GM04503 (cell line): ENCODE measurements around the gene USP1.
A peak's percentile ranks its signal among the peaks of the same experiment; 100 is the strongest.

Experiments used
- DNase-seq: peaks from one replicate; pipeline ENCODE4 v3.0.0-alpha.2; 2012; ENCODE audit warnings: low read depth

USP1 gene, protein sequence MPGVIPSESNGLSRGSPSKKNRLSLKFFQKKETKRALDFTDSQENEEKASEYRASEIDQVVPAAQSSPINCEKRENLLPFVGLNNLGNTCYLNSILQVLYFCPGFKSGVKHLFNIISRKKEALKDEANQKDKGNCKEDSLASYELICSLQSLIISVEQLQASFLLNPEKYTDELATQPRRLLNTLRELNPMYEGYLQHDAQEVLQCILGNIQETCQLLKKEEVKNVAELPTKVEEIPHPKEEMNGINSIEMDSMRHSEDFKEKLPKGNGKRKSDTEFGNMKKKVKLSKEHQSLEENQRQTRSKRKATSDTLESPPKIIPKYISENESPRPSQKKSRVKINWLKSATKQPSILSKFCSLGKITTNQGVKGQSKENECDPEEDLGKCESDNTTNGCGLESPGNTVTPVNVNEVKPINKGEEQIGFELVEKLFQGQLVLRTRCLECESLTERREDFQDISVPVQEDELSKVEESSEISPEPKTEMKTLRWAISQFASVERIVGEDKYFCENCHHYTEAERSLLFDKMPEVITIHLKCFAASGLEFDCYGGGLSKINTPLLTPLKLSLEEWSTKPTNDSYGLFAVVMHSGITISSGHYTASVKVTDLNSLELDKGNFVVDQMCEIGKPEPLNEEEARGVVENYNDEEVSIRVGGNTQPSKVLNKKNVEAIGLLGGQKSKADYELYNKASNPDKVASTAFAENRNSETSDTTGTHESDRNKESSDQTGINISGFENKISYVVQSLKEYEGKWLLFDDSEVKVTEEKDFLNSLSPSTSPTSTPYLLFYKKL

DNA sequence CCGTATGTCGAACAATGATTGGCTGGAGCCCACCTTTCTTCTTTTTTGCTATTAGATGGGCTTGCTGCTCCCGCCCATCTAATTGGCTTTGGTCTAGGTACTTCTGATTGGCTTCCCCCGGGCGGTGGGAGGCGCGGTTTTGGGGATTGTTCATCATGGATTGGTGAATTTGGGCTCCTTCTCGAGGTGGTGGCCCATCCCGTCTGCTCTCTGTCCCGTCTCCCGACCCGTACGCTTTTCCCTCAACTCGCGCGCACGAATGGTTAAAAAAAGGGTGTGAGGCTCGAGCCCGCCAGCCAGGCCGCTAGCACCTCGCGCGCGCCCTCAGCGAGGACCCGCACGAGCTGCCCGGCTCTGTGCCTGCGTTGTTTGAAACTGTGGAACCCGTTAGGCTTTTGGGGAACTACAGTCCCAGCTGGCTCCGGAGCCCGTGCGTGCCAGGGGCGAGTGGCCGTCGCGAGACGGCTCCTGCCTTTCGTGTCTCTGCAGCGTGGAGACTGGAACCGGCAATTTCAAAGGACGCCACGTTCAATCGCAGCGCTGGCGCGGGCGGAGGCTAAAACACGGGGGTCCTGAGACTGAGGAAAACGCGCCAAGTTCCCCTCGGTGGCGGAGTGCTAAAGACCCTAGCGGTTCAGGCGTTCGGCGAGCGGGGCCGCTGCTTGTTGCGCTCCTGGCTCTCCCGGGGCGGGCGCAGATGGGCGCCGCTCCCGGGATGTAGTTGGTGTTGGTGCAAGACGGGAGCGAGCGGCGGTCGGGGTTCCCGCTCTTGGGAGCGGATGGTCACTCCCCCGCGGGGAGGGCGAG lies at the start of gene USP1:
USP1 (plus strand) TSS at position 584 of the 807 bp plus-strand sequence. CDS start 2,819 bp downstream, outside the sequence.
- peak; percentile 99 for DNase-seq

DNA sequence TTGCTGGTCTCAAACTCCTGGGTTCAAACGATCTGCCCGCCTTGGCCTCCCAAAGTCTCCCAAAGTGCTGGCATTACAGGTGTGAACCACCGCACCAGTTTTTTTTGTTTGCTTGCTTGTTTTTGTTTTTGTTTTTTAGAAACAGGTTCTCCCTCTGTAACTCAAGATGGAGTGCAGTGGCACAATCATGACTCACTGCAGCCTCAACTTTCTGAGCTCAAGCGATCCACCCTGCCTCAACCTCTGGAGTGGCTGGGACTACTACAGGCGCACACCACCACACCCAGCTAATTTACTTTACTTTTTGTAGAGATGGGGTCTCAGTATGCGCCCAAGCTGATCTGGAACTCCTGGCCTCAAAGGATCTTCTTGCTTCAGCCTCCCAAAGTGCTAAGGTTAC lies 47.3 kb upstream of the USP1 start:
- DNase-seq = no peak

DNA sequence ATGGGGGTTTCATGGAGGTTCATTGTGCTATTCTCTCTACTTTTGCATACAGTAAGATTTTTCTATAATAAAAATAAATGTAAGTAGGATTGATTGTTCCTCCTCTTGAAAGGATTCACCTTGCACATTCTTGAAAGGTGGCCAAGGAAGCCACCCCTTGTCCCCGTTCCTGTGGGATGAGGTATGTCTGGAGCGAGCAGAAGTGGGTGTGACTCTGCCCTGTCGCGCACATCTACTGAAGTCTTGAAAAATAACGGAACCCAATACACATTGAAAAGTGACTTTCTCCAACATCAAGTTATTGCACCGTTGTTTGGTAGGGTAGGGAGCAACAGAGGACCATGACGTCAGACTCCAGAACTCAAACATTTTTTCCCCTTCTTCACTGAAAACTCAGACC lies 46.8 kb upstream of the USP1 start:
- DNase-seq = no peak

DNA sequence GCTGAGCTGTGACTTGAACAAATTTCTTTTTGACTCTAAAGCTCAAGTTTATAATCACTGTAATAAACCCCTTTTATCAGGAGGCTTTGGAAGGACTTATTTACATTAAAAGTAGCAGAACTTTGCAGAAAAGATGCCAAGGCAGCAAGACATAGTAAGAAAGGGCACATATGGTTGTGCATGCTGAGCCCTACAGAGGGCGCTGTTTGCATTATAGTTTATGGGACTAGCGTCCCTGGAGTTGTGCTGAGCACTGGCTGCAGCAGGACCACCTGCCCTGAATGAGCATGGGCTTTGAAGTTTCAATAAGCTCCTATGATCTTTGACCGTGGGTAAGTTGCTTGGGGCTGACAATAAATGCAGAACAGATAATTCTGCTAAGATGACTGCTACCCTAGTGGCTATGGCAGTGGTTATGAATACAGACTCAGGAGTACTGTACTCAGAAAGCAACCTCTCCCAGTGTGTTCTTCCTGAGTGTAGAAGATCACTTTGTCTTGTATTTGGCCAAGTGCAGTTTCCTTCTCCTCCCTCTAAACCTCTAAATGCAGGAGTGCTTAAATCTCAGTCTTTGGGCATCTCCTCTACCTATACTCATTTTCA lies 45.4 kb upstream of the USP1 start:
- no peak for DNase-seq

DNA sequence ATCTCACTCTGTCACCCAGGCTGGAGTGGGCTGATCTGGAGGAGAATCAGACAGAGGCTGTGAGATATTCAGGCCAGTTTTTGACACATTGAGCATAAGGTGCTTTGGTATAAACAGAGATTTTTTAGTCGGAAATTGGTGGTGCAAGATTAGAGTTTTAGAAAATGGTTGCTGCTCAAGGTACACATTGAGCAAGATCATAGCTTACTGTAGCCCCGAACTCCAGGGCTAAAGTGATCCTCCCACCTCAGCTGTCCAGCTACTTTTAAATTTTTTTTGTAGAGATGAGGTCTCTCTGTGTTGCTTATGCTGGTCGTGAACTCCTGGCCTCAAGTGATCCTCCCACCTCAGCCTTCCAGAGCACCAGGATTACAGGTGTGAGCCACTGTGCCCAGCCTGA lies 43.9 kb upstream of the USP1 start:
- DNase-seq = no peak

DNA sequence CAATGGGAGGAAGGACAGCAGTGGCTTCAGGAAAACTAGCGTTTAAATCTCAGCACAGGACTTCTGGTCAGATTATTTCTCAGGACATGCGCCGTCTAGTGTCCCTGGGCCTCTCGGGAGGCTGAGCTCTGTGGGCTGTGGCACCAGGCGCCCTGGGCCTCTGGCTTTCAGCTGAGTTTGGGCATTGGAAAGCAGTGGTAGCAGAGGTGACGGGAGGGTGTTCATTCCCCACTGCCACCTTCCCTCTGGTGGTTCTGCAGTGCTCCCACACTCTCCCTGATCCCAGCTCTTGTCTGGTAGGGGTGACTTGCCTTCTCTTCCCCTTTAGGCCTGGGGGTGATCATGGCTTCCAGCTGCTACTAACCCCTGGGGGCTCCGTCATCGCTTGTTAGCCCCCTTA lies 42.2 kb upstream of the USP1 start:
- no peak for DNase-seq

DNA sequence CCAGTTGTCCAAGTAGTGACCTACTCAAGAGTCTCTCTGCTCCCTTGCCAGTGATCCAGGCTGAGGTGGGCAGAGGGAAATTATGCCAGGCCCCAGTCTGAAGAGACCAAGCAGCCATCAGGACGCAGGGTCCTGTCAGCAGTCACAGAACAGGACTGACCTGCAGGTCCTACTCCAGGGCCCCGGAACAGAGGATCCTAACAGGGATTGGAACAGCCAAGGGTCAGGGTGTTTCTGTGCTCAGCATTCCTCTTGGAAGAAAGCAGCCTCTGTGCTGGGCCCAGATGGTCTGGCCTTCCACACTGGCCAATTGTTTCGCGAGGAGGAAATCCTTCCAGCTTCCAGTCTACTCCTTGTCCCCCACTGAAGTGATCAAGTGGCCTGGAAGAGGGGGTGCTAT lies 41.6 kb upstream of the USP1 start:
- no peak for DNase-seq

DNA sequence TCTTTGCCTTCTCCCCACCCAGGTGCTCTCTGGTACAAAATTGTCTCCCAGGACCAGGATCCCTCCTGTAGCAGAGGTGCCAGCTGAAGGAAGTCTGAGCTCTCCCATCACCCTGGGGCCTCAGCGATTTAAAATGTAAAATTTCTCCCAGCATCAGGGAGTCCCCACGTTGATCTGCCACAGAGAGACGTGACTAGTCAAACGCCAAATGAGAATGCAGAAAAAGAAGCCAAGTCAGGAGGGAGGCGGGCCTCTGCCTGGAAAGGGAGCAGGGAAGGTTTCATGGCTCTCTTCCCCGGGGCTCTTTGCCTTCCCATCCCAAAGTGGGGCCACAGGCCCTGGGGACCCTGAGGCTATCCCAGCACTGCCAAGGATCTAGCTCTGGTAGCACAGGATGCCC lies 40.0 kb upstream of the USP1 start:
- DNase-seq = no peak

DNA sequence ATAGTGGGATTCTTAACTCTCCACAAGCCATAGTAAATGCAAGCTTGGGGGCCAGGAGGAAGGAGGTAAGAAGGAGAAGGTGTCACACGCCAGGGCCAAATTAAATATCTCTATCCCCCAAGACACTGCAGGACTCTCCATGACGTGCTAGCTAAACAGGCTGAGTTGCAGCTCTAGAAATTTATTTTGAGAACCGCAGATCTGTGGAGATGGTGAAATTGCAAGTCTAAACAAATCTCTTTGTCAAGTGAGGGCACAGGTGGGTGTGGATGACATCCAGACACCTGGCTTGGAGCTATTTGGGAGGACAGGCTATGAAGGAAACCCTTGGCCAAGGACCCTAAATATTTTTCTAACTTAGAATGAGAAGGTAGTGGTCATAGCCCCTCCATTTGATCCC lies 39.5 kb upstream of the USP1 start:
- DNase-seq = no peak

DNA sequence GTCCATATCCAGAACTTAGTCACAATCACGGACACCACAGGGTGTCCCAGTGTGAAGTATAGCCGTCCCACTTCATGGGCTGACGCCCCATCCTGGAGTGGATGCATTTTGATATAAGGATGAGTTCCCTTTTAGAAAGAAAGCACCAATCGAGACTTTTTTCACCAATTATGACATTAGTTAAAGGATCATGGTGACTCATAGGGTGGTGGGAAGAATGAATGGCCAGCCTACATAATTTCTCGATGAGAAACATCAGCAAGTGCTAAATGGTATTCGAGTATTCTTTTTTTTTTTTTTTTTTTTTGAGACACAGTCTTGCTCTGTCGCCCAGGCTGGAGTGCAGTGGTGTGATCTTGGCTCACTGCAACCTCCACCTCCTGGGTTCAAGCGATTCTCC lies 38.5 kb upstream of the USP1 start:
- peak; percentile 56 for DNase-seq

DNA sequence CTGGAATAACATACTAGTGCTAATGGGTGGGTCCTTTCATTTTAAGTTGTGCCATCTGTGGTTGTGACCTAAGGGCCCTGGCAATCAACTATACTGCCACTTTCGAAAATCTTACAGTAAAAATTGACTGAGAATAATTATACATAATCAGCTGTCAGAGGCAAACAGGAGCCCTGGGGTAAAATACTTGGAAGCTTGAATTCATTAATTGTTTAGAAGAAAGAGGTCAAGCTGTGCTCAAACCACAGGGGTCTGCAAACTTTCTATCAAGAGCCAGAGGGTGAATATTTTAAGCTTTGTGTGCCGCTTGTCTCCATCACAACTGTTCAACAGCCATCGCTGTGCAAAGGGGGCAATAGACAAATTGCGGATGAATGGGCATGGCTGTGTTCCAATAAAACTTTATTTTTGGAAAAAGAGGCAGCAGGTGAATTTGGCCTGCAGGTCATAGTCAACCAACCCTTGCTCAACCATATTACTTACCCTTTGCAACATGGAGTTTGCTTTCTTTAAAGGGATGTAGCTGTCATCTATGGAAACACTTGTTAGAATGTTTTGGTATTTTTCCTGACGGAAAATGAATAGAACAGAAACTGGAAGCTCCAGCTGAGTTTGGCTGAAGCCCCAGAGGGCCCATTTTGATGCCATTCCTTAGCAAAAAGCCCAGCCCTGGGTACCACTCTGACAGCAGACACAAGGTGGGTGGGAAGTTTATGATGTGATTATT lies 35.7 kb upstream of the USP1 start:
- no peak for DNase-seq

DNA sequence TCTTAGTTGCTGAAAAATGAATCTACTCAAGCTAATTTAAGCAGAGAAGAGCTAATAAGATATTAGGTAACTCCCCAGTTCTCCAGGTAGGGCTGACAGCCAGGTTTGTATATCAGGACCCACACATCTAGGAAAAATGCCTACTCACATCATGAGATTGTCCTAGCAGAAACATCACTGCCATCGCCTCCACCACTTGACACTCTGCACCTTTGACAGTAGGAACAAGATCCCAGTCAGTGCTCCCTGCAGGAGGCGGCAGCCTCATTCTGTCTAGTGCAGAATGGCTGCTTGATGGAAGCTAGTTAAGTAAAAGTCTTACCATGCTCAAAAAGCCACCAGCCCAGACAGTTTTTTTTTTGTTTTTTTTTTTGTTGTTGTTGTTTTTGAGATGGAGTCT lies 31.6 kb upstream of the USP1 start:
- no peak for DNase-seq

DNA sequence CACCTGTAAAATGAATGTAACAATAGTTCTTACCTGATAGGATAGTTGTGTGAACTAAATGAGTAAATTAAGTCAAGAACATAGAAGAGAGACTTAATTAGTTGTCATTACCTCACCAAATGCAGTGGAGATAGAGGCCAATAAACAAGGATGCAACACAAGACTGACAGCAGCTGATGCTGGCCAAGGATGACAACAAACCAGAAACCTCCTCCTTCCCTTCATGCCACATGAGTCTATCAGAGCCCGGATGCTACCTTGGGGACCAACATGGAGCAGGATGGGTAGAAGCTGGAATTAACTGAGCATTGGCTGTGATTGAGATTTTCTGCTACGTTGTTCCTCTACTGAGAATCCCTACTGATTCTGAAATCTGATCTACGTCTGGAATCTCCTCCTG lies 30.3 kb upstream of the USP1 start:
- DNase-seq = no peak

DNA sequence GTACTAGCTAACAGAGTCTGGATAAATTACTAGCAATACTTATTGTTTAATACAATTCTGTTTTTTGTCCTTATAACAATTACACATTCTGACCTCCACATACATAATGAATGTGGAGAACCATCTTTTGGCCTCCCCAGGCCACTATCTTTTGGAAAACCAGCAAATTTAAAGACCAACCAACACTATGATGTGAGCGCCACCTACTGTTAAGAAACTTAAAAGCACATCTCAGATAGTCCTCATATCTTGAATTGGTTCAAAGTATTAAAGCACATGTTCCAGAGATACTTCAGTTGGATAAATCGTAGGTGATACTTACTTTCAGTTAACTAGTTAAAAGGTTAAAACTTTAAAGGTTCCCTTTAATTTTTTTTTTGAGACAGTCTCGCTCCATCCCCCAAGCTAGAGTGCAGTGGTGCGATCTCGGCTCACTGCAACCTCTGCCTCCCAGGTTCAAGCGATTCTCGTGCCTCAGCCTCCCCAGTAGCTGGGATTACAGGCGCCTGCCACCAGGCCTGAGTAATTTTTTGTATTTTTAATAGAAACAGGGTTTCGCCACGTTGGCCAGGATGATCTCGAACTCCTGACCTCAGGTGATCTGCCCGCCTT lies 29.3 kb upstream of the USP1 start:
- DNase-seq = no peak

DNA sequence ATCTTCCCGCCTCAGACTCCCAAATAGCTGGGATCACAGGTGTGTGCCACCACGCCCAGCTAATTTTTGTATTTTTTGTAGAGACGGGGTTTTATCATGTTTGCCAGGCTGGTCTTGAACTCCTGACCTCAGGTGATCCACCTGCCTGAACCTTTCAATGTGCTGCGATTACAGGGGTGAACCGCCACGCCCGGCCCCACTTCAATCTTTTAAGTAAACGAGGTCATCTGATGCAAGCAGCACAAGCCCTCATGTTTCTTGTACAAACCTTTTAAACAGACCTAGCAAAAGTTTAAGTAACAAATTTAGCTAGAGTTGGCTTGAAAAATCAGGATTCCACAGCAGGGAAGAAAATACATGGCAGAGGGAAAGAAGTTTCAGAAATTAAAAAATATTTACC lies 21.2 kb upstream of the USP1 start:
- no peak for DNase-seq

DNA sequence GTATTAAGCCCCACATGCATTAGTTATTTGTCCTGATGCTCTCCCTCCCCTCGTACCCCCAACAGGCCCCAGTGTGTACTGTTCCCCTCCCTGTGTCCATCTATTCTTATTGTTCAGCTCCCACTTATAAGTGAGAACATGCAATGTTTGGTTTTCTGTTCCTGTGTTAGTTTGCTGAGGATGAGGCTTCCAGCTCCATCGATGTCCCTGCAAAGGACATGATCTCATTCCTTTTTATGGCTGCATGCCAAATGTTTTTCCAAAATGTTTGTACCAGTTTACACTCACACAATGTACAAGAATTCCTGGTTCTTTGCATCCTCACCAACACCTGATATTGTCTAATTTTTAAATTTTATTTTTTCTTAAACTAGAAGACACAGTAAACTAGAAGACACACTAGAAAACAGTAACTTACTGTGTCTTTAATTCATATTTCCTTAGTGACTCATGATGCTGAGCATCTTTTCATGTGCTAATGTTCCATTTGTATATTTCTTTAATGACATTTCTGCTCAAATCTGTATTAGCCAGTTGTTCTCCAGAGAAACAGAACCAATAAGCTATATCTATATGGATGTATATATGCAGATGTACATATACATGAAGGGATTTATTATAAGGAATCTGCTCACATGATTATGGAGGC lies 19.4 kb upstream of the USP1 start:
- no peak for DNase-seq

DNA sequence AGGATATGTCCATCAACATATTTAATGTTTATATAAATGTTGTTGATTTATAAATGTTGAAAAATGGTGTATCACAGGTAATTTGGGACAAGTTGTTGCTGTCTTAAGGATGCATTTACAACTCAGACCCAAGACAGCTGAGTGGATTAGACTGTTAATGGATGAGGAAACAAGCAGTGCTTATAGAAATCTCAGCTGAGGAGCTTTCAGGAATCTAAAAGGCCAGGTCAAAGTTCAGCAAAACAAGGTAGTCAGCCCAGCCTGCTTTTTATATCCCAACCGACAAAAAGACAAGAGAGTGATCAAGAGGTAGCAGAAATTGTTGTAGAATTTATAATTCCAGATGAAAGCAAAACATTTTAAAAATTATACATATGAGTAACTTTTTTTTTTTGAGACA lies 16.6 kb upstream of the USP1 start:
- no peak for DNase-seq

DNA sequence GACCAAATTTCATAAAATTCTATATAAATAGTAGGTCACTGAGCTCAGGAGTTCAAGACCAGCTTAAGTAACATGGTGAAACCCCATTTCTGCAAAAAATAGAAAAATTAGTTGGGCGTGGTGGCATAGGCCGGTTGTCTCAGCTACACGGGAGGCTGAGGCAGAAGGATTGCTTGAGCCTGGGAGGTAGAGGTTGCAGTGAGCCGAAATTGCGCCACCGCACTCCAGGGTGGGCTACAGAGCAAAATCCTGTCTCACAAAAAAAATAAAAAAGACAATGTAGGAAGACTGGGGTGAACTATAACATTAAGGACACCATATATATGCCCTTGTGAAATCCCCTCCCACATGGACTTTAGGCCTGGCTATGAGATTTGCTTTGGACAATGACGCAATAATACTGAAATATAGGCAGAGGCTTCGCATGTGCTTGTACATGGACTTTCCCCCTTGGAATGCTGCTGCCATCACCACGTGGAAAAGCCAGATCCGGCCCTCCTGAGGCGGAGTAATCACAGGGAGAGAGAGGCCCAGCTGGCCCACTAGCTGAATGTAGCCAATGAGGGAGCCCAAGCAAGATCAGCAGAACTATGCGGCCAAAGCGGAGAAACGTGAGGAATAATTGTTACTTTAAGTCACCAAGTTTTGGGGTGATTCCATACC lies 13.1 kb upstream of the USP1 start:
- DNase-seq = no peak

DNA sequence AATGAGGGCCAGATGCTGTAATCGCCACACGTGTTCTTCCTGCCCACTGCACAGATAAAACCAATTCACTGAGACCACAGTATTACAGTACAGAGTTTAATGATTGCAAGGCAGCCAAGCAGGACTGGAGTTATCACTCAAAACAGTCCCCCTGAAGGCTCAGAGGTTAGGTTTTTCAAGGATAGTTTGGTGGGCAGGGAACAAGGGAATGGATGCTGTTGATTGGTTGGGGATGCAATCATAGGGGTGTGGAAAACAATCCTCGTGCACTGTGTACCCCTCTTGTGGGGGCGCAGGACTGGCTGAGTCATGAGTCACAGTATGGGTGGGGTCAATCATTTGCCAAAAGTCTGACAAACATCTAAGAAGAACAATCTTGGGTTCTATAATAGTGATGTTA lies 12.4 kb upstream of the USP1 start:
- no peak for DNase-seq

DNA sequence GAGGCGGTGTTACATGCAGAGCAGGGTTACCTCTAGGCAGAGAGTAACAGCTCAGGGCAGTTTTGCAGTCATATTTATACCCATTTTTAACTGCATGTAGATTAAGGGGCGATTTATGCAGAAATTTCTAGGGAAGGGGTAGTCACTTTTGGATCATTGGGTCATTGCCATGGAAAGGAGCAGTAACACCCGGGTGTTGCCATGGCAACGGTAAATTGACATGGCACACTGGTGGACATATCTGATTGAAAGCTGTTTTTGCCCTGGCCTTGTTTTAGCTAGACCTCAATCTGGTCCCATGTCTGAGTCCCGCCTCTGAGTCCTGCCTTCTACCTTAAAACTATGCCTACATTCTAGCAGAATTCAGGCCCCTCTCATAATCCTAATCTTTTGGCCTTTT lies 11.8 kb upstream of the USP1 start:
- no peak for DNase-seq
